Middle frontal gyrus (tissue), 1 donor: ENCODE data around the gene FBXL7.

Experiments
- DNase-seq: peaks from one replicate; pipeline ENCODE4 v3.0.0-alpha.2; 2015; ENCODE audit warnings: low spot score; ENCODE audit errors: extremely low spot score

The FBXL7 gene

GRCh38 chr5:15538516-15538915 lies 38.5 kb downstream of the FBXL7 start:
- no peak for DNase-seq

DNA sequence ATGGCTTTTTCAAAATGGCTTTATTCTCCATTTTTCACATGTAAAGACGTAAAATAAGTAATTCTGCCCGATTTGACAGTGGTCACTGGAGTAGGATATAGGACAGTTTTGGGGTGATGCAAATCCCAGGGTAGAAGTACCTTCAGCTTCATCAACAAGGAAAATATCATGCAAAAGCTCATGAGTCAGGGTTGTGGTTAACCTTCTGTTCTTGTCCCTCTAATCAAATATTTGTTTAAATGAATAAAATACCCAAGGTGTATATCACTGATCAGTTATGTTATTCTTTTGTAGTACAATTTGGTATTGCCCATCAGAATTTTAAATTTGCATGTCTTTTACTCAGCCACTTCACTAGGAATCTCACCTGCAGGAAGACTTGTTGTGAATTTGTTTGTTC lies 40.0 kb downstream of the FBXL7 start:
- DNase-seq = no peak

DNA sequence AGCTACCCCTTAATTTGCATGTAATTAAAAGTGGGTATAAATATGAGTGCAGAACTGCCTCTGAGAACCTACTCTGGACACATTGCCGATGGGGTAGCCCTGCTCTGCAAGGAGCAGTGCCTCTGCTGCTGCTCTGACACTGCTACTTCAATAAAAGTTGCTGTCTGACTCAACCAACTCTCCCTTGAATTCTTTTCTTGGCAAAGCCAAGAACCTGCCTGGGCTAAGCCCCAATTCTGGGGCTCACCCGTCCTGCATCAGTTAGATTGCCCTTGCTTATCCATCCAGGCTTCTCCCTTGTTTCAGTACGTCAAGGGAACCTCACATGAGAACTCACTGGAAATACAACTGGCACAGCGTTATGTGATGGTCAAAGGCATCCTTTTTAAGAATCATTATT lies 44.1 kb downstream of the FBXL7 start:
- DNase-seq = no peak

GRCh38 chr5:15545082-15545481 lies 45.1 kb downstream of the FBXL7 start:
- no peak for DNase-seq

DNA sequence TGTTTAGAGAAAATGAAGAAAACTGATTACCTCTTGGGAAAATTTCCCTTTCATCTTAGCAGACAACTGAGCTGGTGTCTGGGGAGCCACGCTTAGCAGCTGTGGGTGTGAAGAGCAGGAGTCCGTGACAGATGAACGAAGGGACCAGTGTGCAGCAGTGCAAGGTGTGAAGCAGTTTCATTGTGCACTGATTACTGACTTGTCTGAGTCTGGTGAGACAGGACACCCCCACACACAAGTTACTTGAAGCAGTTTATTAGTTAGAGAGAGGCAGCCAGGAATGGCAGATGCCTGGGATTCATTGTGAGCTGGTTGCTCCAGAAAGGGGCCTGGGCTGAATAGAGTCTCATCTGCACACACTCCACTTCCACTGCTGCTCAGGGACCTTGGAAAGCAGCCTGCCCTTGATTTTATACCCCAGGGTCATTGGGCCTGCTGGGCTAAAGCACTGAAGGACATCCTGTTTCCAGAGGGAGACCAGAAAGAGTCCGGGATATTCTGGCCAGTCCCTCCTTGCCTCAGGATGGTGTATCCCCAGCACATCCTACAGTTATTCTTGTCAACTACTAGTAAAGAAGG lies 47.4 kb downstream of the FBXL7 start:
- no peak for DNase-seq

GRCh38 chr5:15549961-15550360 lies 50.0 kb downstream of the FBXL7 start:
- no peak for DNase-seq

GRCh38 chr5:15550502-15551112 lies 50.6 kb downstream of the FBXL7 start:
- no peak for DNase-seq

DNA sequence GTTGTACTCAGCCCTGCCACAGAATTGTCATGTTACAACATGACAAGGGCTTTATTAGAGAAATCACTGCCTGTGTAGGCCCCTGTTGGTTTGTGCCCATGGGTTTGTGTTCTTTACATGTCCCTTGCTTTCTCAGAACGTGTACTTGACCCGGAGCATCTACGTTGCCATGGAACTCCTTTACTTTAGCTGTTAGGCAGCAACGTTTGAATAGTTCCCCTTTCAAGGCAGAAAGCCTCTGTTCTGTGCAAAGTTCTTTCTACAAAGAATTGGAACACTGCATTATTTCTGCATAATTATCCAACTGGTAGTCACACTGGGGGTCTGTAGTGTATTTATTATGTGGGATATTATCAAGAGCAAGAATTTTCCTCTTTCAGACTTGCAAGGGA lies 51.1 kb downstream of the FBXL7 start:
- DNase-seq = no peak

- DNase-seq = no peak
Observed at GRCh38 chr5:15554542-15554941, 54.6 kb downstream of the FBXL7 start.

DNA sequence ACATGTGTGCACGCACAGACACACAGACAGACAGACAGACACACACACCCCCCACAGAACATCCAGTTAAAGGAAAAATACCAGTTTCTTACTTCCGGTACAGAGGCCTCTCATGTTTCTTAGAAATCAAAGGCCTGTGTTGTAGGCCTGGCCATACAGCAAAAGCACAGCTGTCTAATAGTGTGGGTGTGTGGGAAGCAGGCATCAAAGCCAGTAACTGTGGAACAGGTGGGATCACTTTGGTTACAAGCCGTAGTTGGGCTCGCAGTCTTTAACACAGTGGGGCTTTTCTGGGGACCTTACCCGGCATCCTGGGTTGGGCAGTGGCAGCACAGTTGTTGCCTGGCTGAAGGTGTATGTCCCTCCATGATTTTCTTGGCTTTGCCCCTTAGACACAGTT lies 55.2 kb downstream of the FBXL7 start:
- no peak for DNase-seq

- no peak for DNase-seq
Observed at GRCh38 chr5:15558240-15558639, 58.3 kb downstream of the FBXL7 start.

- no peak for DNase-seq
Observed at GRCh38 chr5:15558681-15559080, 58.7 kb downstream of the FBXL7 start.

GRCh38 chr5:15560421-15560820 lies 60.4 kb downstream of the FBXL7 start:
- no peak for DNase-seq

DNA sequence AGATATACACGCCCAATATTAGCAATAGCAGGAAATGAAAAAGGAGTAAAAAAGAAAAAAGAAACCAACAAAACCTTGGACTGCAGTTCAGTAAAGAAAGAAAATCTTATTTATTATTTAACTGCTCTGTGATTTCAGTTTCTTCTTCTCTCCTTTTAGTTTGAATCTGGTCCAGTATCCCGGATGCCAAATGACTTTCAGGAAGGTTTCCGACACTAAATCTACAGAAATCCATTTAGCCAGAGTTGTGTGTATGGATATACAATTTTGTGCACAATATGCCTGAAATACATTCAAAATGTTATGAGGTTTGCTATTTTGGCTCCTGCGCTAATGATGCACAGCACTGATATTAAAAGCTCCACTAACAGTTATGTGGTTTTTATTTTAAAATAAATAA lies 64.5 kb downstream of the FBXL7 start:
- DNase-seq = no peak

- no peak for DNase-seq
Observed at GRCh38 chr5:15564957-15565356, 65.0 kb downstream of the FBXL7 start.

DNA sequence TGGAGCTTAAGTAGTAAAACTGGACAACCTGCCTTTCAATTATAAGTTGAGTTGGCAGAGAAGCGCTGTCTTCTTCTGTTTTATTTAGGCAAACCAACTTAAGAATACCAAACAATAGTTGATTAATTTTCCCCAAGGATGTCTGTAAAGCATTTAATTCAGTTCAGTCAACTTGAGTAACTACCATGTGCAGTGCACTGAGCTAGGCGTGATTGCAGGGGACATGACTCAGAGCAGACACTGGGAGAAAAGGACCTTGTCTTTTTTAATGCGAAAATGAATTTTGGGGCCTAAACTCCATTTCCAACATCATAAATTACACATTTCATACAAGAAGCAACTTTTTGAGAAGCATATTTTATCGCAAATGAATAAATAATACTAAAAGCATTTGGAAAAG lies 66.3 kb downstream of the FBXL7 start:
- DNase-seq = no peak

GRCh38 chr5:15566789-15567188 lies 66.8 kb downstream of the FBXL7 start:
- DNase-seq = no peak

GRCh38 chr5:15570491-15570890 lies 70.5 kb downstream of the FBXL7 start:
- no peak for DNase-seq

DNA sequence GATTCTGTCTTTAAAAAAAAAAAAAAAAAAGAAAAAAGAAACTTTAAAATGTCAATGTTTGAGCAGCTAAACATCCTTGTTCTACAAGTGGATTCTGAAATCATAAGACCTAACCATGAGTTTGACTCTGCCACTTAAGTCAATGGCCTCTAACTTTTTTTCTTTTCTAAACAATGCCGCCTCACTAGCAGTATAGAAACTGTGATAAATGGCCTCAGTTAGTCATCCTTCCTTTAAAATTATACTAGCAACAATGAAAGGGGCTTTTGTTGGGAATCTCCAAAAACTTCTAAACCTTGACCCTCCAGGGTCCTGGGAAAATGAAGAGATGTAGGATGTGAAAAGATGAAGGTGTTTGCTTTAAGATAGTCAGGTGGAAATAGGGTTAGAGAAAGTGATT lies 71.1 kb downstream of the FBXL7 start:
- DNase-seq = no peak

GRCh38 chr5:15571618-15572017 lies 71.6 kb downstream of the FBXL7 start:
- DNase-seq = no peak

DNA sequence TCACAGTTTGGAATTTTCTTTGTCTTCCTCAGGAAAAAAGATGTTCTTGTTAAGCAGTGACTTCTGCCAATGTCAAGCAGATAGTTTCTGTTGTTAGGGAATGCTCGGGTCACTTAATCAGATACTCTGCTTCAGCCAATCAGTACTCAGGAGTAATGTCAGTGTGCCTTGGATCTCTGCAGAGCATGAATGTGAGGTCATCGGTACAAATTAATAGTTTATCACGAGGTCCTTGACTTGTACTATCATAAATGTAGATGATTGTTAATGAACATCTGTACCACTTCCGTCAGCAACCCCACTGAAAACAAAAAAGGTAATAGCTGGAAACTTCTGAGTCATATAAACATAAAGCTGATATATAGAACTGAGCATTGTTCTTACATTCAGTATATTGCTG lies 73.6 kb downstream of the FBXL7 start:
- DNase-seq = no peak

- no peak for DNase-seq
Observed at GRCh38 chr5:15574128-15574527, 74.1 kb downstream of the FBXL7 start.

- no peak for DNase-seq
Observed at GRCh38 chr5:15574806-15575325, 74.9 kb downstream of the FBXL7 start.
